ENCODE results near the gene VGLL4. TPM values are rescaled to one million over a fixed set of nuclear protein-coding genes. Genes with fewer than 3 reads are reported as not detected.

VGLL4 gene
- total RNA-seq, 1 experiment from 2014 or later: 46.3 TPM

- intact Hi-C loops (cut with micrococcal nuclease): no loop called here
- Histone ChIP-seq H4K20me1 (ENCODE audit: low read length) (0 out of 2 replicates have a peak, but pooled peaks cover 7% of the 10 kb centered on the region), H3F3A (ENCODE audit: low read length, unreplicated experiment) (peaks cover 6% of the 10 kb centered on the region), H3K4me1 (ENCODE audit: insufficient read depth, low read length) (peaks cover 47% of the 10 kb centered on the region), H3K79me2 (ENCODE audit: low read length) (peaks cover 63% of the 10 kb centered on the region), H3K9me3 (ENCODE audit: low read length) (no peaks in the 10 kb centered on the region), H3K9ac (ENCODE audit: low read length) (peak overlapping the region; percentile 26), H3K27ac (ENCODE audit: low read length) (peak overlapping the region; percentile 99), H3K4me3 (ENCODE audit: low read length) (no peak overlapping the region), H3K4me2 (ENCODE audit: low read length) (peak overlapping the region; percentile 30), H3K27me3 (ENCODE audit: low read length) (no peaks in the 10 kb centered on the region), H2AFZ (ENCODE audit: low read length) (no peak overlapping the region), H3K9me2 (replicated peaks; ENCODE audit: low read length) (no peaks in the 10 kb centered on the region), H3K36me3 (ENCODE audit: low read depth, low read length) (peaks cover 10% of the 10 kb centered on the region; the same call in 1 of the 2 replicates)
- no TSS peak for BruUV-seq (replicated peaks)
- DNase-seq (peak; percentile 69), ATAC-seq (peak; percentile 15)
- POLR2A ChIA-PET (ENCODE audit: unreplicated experiment): interaction anchor here (0.5 kb wide), 1 partner anchor 37 kb away, joined by 3 read pairs; no protein-coding TSS in a partner anchor
- CTCF ChIA-PET: no interaction called here
- TF ChIP-seq CTCF (conservative IDR thresholded peaks at IDR 0.05; ENCODE audit: low read depth, low read length): no peak
- no peak for TF ChIP-seq EZH2 (IDR thresholded peaks at IDR 0.05; ENCODE audit: low read length, unreplicated experiment)
- no peak for TF ChIP-seq EZH2phosphoT487 (IDR thresholded peaks at IDR 0.05; ENCODE audit: borderline replicate concordance, low read length)
Observed at GRCh38 chr3:11570789-11571495, 72.8 kb downstream of the VGLL4 start.

GRCh38 chr3:11570251-11570650 lies 73.5 kb downstream of the VGLL4 start:
- TSS peak; percentile 27 for BruUV-seq (replicated peaks)
- no peak for DNase-seq
- intact Hi-C loops (cut with micrococcal nuclease): no loop called here
- ATAC-seq: no peak
- Histone ChIP-seq H3K36me3 (ENCODE audit: low read depth, low read length) (peaks cover 11% of the 10 kb centered on the region; the same call in 1 of the 2 replicates), H3K9me3 (ENCODE audit: low read length) (no peaks in the 10 kb centered on the region), H3K27me3 (ENCODE audit: low read length) (no peaks in the 10 kb centered on the region), H3K9ac (ENCODE audit: low read length) (peak overlapping the region; percentile 26), H3K27ac (ENCODE audit: low read length) (peak overlapping the region; percentile 99), H3K79me2 (ENCODE audit: low read length) (peaks cover 70% of the 10 kb centered on the region), H3K4me1 (ENCODE audit: insufficient read depth, low read length) (peaks cover 47% of the 10 kb centered on the region), H3K4me3 (ENCODE audit: low read length) (no peak overlapping the region), H3F3A (ENCODE audit: low read length, unreplicated experiment) (peaks cover 6% of the 10 kb centered on the region), H3K9me2 (replicated peaks; ENCODE audit: low read length) (no peaks in the 10 kb centered on the region), H3K4me2 (ENCODE audit: low read length) (0 out of 2 replicates have a peak overlapping the region, but pooled peaks have one; percentile 30), H4K20me1 (ENCODE audit: low read length) (0 out of 2 replicates have a peak, but pooled peaks cover 9% of the 10 kb centered on the region), H2AFZ (ENCODE audit: low read length) (no peak overlapping the region)
- CTCF ChIA-PET: no interaction called here
- TF ChIP-seq EZH2 (IDR thresholded peaks at IDR 0.05; ENCODE audit: low read length, unreplicated experiment) (no peak), CTCF (conservative IDR thresholded peaks at IDR 0.05; ENCODE audit: low read depth, low read length) (no peak), EZH2phosphoT487 (IDR thresholded peaks at IDR 0.05; ENCODE audit: borderline replicate concordance, low read length) (no peak)
- POLR2A ChIA-PET (ENCODE audit: unreplicated experiment): interaction anchor here (0.5 kb wide), 1 partner anchor 38 kb away, joined by 3 read pairs; no protein-coding TSS in a partner anchor

All from PC-3 (cell line).